Loucy (cell line): ENCODE data around the gene ABCC11.

Source experiments
- EZH2phosphoT487 ChIP-seq: fragments of 200-600 bp; IDR thresholded peaks from 2 replicates; pipeline ENCODE4 v1.6.1; 2018; ENCODE audit warnings: antibody characterized with exemption, mild to moderate bottlenecking, moderate library complexity, borderline replicate concordance
- TF ChIP-seq, protein P1 (sequence below): fragments of 200-600 bp; sonication (generic); conservative IDR thresholded peaks from 2 replicates; pipeline ENCODE4 v1.5.1; 2014; ENCODE audit warnings: mild to moderate bottlenecking, antibody characterized with exemption, low read length

DNA sequence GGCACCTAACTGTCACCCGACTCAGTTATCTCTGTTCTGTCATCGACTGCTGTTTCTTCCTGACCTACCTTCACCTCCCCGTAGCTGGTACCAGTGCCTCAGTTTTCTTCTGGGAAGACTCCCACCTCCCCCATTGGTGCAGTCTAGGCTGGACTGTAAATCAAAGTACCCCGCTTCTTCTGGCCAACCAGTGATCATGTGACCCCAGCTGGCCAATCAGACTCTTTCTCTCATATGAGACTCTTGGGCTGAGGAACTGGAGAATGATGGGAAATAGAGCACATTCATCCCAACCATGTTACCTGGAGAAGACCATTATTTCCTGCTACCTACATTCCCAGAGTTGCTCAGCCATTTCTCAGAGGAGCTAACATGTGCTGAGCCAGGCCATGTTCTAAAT is 23.8 kb downstream of the ABCC11 start:
- TF ChIP-seq, protein P1, sequence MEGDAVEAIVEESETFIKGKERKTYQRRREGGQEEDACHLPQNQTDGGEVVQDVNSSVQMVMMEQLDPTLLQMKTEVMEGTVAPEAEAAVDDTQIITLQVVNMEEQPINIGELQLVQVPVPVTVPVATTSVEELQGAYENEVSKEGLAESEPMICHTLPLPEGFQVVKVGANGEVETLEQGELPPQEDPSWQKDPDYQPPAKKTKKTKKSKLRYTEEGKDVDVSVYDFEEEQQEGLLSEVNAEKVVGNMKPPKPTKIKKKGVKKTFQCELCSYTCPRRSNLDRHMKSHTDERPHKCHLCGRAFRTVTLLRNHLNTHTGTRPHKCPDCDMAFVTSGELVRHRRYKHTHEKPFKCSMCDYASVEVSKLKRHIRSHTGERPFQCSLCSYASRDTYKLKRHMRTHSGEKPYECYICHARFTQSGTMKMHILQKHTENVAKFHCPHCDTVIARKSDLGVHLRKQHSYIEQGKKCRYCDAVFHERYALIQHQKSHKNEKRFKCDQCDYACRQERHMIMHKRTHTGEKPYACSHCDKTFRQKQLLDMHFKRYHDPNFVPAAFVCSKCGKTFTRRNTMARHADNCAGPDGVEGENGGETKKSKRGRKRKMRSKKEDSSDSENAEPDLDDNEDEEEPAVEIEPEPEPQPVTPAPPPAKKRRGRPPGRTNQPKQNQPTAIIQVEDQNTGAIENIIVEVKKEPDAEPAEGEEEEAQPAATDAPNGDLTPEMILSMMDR, result no peak
- TF ChIP-seq EZH2phosphoT487, result no peak
